HG03442 (cell line): ENCODE measurements around the gene SFSWAP.
"Not testable (repeated sequence)": the region's sequence is repeated elsewhere in the genome, so short reads cannot be mapped to it uniquely, and the experiment has no call there.

Experiments used
- ATAC-seq: cut with Tn5 transposase; IDR thresholded peaks from one replicate; pipeline ENCODE4 v1.9.1; 2021; ENCODE audit warnings: mild to moderate bottlenecking, moderate library complexity; ENCODE audit not compliant: unreplicated experiment

Gene SFSWAP

GRCh38 chr12:131734336-131735152 is 23.7 kb downstream of the SFSWAP start:
- no peak for ATAC-seq

GRCh38 chr12:131735153-131735456 is 24.2 kb downstream of the SFSWAP start:
- ATAC-seq = no peak

- no peak for ATAC-seq
Measured at GRCh38 chr12:131735476-131736445, 24.9 kb downstream of the SFSWAP start.

- ATAC-seq = no peak
Measured at GRCh38 chr12:131736446-131737149, 25.7 kb downstream of the SFSWAP start.

- ATAC-seq = no peak
Measured at GRCh38 chr12:131737150-131737827, 26.4 kb downstream of the SFSWAP start.

GRCh38 chr12:131738196-131738595 is 27.3 kb downstream of the SFSWAP start:
- ATAC-seq = no peak

- ATAC-seq = no peak
Measured at GRCh38 chr12:131740626-131741025, 29.7 kb downstream of the SFSWAP start.

GRCh38 chr12:131742761-131743160 is 31.9 kb downstream of the SFSWAP start:
- not testable (repeated sequence) for ATAC-seq

GRCh38 chr12:131743410-131743809 is 32.5 kb downstream of the SFSWAP start:
- ATAC-seq = not testable (repeated sequence)

- not testable (repeated sequence) for ATAC-seq
Measured at GRCh38 chr12:131743880-131744279, 33.0 kb downstream of the SFSWAP start.

GRCh38 chr12:131744675-131745074 is 33.8 kb downstream of the SFSWAP start:
- not testable (repeated sequence) for ATAC-seq

GRCh38 chr12:131745706-131746105 is 34.8 kb downstream of the SFSWAP start:
- no peak for ATAC-seq

GRCh38 chr12:131747276-131748177 is 36.6 kb downstream of the SFSWAP start:
- no peak for ATAC-seq

GRCh38 chr12:131749618-131750315 is 38.9 kb downstream of the SFSWAP start:
- ATAC-seq = no peak

- no peak for ATAC-seq
Measured at GRCh38 chr12:131751335-131751734, 40.4 kb downstream of the SFSWAP start.

- ATAC-seq = no peak
Measured at GRCh38 chr12:131752451-131752850, 41.6 kb downstream of the SFSWAP start.

- no peak for ATAC-seq
Measured at GRCh38 chr12:131753005-131753404, 42.1 kb downstream of the SFSWAP start.

- no peak for ATAC-seq
Measured at GRCh38 chr12:131753757-131754156, 42.9 kb downstream of the SFSWAP start.

GRCh38 chr12:131754184-131754583 is 43.3 kb downstream of the SFSWAP start:
- ATAC-seq = no peak
